IPS-18c (cell line): ENCODE measurements around the gene GMDS.
"Not testable (repeated sequence)": the region's sequence is repeated elsewhere in the genome, so short reads cannot be mapped to it uniquely, and the experiment has no call there.

Experiments
- H3K4me3 ChIP-seq: 2 replicates; pipeline ENCODE4 v1.7.0; 2013; ENCODE audit warnings: low read depth, mild to moderate bottlenecking, low read length, moderate library complexity; ENCODE audit not compliant: insufficient read depth
- H3K9me3 ChIP-seq: one replicate; pipeline ENCODE4 v1.6.1; 2013; ENCODE audit warnings: mild to moderate bottlenecking, low read length, moderate library complexity; ENCODE audit not compliant: control insufficient read depth, insufficient read depth

Gene GMDS

GRCh38 chr6:1850840-1851157 lies 394.6 kb downstream of the GMDS start:
- no peak overlapping the region for H3K4me3 ChIP-seq

GRCh38 chr6:1850121-1850839 lies 395.1 kb downstream of the GMDS start:
- no peak overlapping the region for H3K4me3 ChIP-seq

More at GRCh38 chr6:1850840-1851157, 394.6 kb downstream of the GMDS start:
- H3K9me3 ChIP-seq: no peaks in the 10 kb centered on the region

GRCh38 chr6:1849691-1850090 lies 395.7 kb downstream of the GMDS start:
- Histone ChIP-seq H3K9me3 (no peaks in the 10 kb centered on the region), H3K4me3 (no peak overlapping the region)

More at GRCh38 chr6:1850121-1850839, 395.1 kb downstream of the GMDS start:
- no peaks in the 10 kb centered on the region for H3K9me3 ChIP-seq

- Histone ChIP-seq H3K9me3 (no peaks in the 10 kb centered on the region), H3K4me3 (no peak overlapping the region)
Observed at GRCh38 chr6:1848752-1849151, 396.7 kb downstream of the GMDS start.

GRCh38 chr6:1846611-1847010 lies 398.8 kb downstream of the GMDS start:
- Histone ChIP-seq H3K4me3 (no peak overlapping the region), H3K9me3 (no peaks in the 10 kb centered on the region)

GRCh38 chr6:1845543-1845942 lies 399.9 kb downstream of the GMDS start:
- H3K4me3 ChIP-seq, H3K9me3 ChIP-seq: not testable (repeated sequence)

GRCh38 chr6:1842334-1842733 lies 403.1 kb downstream of the GMDS start:
- H3K9me3 ChIP-seq: no peaks in the 10 kb centered on the region
- H3K4me3 ChIP-seq: no peak overlapping the region

- no peak overlapping the region for H3K4me3 ChIP-seq
- no peaks in the 10 kb centered on the region for H3K9me3 ChIP-seq
Observed at GRCh38 chr6:1841136-1841535, 404.3 kb downstream of the GMDS start.

- Histone ChIP-seq H3K9me3 (no peaks in the 10 kb centered on the region), H3K4me3 (no peak overlapping the region)
Observed at GRCh38 chr6:1840491-1841121, 404.8 kb downstream of the GMDS start.

GRCh38 chr6:1839361-1839760 lies 406.0 kb downstream of the GMDS start:
- Histone ChIP-seq H3K4me3 (no peak overlapping the region), H3K9me3 (no peaks in the 10 kb centered on the region)

GRCh38 chr6:1838604-1839213 lies 406.7 kb downstream of the GMDS start:
- no peaks in the 10 kb centered on the region for H3K9me3 ChIP-seq
- no peak overlapping the region for H3K4me3 ChIP-seq

GRCh38 chr6:1837826-1838225 lies 407.6 kb downstream of the GMDS start:
- Histone ChIP-seq H3K4me3 (no peak overlapping the region), H3K9me3 (no peaks in the 10 kb centered on the region)

GRCh38 chr6:1836690-1837089 lies 408.7 kb downstream of the GMDS start:
- Histone ChIP-seq H3K4me3 (no peak overlapping the region), H3K9me3 (no peaks in the 10 kb centered on the region)

GRCh38 chr6:1834646-1835516 lies 410.5 kb downstream of the GMDS start:
- Histone ChIP-seq H3K9me3 (no peaks in the 10 kb centered on the region), H3K4me3 (no peak overlapping the region)

GRCh38 chr6:1834207-1834606 lies 411.2 kb downstream of the GMDS start:
- Histone ChIP-seq H3K4me3 (no peak overlapping the region), H3K9me3 (no peaks in the 10 kb centered on the region)

GRCh38 chr6:1832844-1833787 lies 412.3 kb downstream of the GMDS start:
- no peak overlapping the region for H3K4me3 ChIP-seq

GRCh38 chr6:1832358-1832757 lies 413.0 kb downstream of the GMDS start:
- H3K9me3 ChIP-seq: no peaks in the 10 kb centered on the region
- H3K4me3 ChIP-seq: no peak overlapping the region

More at GRCh38 chr6:1832844-1833787, 412.3 kb downstream of the GMDS start:
- H3K9me3 ChIP-seq: no peaks in the 10 kb centered on the region
